HG02759 (cell line): ENCODE data around the gene KIF18B.
A peak's percentile ranks its signal among the peaks of the same experiment; 100 is the strongest.
"Not testable (repeated sequence)": the region's sequence is repeated elsewhere in the genome, so short reads cannot be mapped to it uniquely, and the experiment has no call there.

Experiments used
- ATAC-seq: cut with Tn5 transposase; IDR thresholded peaks from one replicate; pipeline ENCODE4 v1.9.1; 2021; ENCODE audit warnings: mild to moderate bottlenecking, moderate library complexity; ENCODE audit not compliant: unreplicated experiment

The KIF18B gene

DNA sequence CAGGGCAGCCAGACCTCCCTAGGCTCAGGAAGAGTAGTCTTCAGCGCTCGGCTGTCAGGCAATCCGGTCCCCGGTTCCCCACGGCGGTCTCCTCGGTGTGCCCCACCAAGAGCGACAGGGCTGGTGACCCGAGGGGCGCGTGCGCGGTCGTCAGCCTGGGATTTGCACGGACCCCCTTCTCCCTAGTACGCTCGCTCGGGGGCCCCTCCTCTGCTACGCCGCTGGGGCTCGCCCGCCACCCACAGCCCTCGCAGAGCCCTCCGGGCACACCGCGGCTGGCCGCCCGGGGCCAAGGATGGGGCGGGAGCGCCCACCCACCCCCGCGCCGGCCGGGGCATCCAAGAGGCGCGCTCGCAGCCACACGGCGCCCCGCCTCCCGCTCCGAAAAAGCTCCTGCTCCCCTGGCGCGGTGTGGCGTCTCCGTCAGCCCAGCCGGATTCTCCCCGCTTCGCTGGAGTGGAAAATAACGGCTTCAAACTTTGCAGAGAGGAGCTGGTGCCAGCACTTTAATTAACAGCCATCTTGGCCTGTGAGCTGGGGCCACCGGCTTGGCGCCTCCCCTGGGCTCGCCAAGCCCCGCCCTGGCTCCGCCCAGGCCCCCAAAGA lies 22.7 kb upstream of the KIF18B start:
- ATAC-seq, result no peak

DNA sequence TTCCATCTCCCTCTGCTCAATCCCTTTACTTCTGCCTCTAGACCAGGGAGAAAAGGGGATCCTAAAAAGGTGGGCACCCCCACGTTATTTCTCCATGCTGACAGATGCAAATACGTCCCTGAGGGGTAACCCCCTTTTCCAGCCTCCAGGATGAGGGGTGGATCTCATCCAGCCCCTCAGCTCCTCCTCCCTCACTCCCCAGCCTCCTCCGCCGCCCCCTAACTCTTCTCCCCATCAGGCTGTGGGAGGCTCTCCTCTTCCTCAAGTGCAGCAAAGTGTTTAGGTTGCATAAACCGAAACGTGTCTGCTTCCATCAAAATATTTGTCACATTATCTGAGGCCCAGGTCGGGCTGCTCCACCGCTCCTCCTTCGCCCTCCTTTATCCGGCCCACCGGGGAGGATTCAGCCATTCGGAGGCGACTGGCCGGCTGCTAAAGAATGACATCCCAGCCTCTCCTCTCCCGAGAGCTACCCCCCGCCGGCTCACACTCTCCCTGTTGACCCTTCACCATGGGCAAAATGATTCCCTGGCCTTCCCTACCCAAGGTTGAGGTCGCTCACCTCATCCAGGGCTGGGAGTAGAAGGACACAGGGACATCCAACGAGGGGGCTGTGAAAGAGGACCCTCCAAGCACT lies 21.7 kb upstream of the KIF18B start:
- no peak for ATAC-seq

DNA sequence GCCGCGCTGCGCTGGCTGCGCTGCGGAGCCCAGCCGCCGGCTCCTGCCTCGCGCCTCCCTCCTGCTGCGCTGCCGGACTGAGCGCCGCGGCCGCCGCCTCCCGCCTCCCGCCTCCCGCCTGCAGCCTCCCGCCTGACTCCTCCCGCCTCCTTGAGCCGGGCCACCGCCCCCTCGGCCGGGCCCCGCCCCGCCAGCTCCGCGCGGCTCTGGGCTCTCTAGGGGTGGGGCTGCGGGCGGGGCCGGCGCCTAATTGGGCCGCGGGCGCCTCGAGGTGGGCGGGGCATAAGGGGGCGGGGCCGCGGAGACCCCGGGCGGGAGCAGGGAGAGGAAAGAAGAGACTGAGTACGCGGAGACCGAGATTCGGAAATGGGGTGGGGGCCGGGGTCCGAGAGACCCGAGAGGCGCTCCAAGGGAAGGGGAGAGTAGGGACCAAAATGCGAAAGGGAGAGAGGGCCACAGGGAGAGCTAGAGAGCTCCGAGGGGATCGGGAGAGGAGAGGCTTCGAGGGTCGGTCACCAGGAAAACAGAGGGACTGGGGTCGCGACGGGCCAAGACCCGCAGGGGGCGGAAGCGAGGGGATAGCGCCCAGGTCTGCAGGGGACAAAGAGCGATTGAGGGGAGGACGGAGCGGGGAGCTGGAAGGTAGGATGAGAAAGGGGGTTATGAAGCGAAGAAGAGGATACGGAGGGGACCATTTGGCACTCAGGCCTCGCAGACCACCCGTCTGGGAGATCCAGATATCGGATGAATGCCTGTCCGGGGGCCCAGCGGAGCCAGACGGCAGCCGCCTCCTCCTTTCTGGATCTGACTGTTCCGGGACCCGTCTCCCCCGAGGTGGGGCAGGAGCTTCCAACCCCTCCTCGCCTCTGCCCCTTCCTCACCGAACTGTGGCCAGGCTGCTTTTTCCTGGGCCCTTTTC lies 20.9 kb upstream of the KIF18B start, which contains the start of gene C1QL1:
Gene C1QL1, minus strand, starts transcription at position 79 of the 919 bp plus-strand sequence. CDS start 255 bp downstream, outside the sequence.
- ATAC-seq, result peak; percentile 90

DNA sequence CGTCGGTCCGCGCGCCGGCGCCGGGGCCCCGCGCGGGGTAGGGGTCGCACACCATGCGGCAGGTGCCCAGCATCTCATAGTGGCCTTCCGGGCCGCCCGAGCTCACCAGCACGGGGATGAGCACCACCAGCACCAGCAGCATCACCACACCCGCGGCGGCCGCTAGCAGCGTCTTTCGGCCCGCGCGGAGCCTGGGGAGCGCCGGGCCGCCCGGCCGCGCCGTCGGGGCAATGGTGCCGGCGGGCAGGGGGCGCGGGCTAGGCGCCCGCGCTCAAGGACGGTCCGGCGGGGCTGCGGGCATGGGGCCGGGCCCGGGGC lies 20.3 kb upstream of the KIF18B start:
- no peak for ATAC-seq

DNA sequence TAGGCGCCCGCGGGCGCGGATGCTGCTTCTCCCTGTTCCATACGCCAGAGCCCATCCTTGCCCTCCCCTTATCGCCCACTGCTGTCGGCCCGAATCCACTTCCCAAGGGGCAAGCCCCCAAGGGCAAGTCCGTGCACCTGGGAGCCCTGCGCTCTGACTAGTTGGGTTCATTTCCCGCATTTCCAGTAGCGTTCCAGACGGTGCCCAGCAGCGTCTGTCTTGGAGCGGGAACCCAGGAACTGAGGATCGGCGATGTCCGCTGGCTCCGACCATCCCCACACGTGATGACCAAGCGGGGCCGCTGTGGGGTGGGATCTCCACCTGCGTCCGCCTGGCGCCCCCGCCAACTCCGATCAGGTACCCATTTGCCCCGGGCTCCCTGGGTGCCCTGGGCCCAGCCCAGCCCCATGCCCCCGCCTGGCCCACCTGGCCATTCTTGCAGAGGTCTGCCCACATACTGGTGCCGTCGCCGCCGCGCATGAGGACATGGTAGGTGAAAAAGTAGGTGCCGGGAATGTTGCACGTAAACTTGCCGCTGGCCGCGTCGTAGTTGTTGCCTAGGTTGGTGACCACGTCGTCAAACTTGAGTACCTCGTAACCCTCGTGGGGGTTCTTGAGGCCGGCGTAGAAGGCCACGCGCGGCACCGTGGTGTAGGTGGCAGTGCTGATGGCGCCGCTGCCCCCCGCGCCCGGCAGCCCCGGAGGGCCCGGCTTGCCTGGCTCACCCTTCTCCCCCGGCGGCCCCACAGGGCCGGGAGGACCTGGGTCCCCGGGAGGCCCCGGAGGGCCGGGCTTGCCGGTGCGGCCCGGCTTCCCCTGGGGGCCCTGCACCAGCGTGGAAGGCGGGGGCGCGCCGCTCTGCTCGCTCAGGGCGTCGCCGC lies 19.7 kb upstream of the KIF18B start:
- ATAC-seq, result no peak

DNA sequence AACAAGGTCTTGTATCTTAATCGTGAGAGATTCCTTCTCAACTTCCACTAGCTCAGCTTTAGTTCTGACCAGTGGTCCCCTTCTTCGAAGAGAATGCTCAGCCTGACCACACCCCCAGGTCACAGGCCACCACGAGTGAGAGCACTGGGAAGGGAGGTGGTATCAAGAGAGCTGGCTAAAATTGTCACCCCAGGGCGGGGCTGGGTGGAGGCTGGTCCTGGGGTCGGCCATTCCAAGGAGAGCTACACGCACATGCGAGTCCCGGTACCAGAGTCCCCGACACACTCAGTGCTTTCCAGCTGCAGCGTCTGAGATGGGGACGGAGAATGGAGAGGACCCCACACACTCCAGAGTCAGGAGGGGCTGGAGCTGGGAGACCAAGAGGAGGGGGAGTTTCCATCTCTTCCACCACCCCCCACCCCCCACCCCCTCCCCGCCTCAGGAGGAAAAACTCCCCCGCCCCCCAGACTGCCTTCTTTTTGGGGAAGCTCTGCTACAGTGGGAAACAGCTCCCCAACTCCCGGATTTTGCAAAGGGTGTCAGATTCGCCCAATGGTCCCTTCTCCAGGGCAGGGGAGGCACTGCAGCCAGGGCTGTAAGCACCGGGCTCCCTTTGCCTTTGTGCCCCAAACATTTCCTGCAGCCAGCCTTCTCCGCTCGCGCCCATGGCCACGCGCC lies 18.9 kb upstream of the KIF18B start:
- no peak for ATAC-seq

DNA sequence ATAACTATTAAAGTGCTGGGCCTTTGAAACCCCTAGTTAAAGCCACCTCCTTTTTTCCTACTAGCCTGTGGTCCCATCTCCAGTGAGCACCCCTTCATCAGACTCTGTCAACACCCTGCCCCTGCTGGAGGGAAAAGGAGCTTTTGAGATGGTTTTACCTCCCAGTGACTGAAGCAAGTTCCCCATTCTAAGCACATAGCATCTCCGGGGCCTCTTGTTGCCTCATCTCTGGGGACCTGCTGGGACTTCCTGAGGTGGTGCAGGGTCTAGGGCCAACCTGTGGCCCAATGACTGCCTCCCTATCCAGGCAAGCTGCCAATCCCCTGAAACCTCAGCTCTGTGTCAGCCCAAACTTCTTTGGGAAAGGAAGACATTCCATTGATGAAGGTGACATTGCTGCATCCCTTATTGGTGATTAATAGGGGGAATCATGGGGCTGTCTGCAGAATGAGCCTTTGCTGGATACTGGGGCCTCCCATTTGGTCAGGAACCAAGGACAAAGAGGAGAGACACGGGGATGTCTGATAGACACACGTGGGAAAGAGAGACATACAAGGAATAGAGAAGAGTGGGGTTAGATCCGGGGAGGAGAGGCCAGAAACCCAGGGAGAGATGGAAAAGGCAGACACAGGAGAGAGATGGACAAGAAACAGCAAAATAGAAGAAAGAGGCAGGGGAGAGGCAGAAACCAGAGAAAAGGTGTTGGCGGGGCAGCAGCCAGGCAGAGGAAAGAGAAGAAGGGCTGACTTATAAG lies 18.1 kb upstream of the KIF18B start:
- no peak for ATAC-seq

DNA sequence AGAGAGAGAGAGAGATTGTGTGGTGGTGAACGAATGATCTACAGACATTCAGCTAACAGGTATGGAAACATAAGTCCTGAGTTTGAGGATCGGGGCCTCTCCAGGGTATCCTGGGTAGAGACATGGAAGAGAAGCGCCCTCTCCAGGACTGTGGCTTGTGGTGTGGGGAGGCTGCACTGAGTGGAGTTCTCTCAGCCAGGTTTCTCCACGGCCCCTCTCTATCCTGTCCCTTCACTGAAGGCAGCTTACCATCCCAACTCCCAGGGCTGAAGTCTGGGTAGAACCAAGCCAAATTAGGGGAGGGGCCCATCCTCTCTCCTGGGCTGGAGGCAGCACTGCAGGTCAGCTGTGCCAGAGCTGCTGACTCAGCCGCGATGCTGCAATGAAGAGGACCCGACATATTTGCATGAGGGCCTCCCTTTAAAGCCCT lies 14.4 kb upstream of the KIF18B start:
- ATAC-seq, result no peak

DNA sequence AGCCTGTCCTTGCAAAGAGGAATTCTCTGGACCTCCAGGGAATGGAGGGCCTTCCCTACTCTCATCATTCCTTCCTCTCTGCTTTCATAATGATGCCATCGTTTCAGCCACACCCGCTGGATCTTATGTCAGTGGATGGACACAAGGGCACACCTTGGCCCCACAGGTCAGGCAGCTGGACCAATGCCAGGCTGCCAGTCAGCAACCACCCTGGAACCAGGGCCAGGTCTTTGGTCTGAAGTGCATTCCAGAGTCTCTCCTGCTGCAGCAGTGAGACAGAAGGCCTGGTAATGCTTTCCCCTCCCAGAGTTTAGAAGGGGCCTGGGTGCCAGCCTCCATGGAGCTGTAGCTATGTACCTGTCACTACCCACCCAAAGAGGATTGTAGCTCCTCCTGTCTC lies 13.1 kb upstream of the KIF18B start:
- ATAC-seq, result no peak

DNA sequence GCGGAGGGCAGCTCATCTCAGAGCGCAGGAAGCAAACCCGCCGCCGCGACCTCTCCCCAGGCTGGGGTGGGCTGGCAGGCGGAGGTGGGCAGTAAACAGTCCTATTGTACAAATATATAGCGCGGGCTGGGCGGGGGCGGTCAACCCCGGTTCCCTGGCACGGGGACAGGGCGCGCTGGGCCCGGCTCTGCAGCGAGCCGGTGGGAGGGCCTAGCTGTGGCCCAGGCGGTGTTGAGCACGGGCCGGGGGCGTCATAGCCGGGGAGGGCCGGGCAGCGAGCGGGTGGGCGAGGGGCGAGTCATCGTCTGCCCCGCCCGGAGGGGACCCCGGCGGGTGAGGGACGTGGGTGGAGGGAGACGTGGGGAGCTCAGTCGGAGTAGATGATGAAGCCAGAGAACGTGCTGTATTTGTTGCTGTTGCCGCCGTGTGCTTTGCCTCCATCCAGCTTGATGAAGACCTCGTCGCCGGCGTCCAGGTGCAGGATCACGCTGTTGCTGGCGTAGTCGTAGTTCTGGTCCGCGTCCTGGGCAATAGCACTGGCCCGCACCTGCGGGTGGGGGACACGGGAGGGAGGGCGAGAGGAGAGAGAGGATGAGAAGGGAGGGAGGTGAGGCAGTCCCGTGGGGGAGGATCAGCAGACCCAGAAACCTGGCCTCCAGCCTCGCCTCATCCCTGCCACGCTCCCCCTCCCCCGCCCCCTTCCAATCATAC lies 12.4 kb upstream of the KIF18B start:
- no peak for ATAC-seq

DNA sequence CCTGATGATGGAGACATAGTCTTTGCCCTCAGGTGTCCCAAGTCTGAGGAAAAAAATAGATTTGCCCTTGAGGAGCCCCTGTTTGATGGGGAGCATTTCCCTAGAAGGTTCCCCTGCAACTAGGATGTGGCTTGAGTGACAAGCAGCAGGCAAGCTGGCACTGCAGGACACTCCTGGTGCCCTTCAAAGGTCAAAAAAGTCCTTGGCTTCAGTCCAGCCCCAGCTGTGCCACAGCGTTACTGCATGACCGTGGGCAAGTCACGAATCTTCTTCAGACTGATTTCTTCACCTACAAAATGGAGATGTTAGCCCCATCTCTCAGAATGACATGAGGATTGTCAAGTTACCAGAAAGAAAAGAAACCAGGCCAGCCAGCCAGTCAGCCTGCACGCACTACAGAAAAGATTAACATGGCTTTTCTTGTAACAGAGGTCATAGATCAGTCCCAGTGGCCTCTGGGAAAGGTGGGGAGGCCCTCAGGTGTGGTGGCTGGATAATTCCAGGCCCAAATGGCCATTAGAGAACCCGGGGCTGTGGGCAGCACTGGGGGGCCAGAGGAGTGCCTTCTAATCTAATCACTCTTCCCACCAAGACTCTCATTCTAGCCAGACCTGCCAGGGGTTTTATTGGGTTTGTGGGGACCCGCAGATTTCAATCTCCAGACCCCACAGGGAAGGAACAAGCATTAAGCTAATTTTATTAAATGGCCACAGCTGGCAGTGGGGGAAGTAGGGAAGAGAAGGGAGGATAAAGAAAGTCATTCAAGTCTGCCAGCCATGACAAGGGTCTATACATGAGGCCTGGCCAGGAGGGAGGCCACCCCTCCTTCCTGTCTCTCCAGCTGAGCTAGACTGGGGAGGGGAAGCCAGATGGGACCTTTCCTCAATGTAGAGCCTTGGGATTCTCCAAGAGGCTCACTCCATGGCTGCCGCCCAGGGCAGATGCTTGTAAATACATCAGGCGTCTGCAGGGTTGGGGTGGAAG lies 9.7 kb upstream of the KIF18B start:
- ATAC-seq, result no peak

DNA sequence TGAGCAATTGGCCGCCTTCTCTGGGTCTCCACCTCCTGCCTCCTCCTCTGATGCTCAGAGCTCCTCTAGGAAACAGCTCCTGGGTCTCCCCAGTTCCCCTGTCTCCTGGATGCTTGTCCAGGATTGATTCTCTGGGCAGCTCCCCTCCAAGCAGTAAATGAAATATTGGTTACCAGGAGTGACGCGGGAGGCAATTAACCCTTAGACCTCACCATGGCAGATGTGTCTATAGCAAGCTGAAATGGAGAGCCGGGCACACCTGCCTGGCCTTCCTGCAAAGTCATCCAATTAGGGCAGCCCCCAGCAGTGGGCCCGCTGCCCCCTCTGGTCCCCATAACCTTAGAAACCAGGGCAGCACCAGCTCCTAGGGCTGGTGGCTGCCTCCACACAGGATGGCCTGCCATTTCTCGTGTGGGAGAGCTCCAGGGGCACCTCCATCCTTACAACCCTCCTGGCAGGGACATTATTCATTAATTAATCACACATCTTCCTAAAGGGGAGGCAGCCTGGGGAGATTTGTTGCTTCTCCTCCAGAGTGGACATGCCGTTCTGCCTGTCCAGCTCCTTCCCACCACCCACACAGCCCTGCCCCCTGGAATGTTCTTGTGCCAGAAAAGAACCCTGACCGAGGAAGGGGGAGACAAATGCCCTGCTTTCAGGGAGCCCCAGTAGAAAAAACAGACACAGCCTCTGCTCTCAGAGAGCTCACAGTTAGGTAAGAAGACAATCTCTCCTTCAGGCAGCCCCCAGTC lies 8.3 kb upstream of the KIF18B start:
- no peak for ATAC-seq

DNA sequence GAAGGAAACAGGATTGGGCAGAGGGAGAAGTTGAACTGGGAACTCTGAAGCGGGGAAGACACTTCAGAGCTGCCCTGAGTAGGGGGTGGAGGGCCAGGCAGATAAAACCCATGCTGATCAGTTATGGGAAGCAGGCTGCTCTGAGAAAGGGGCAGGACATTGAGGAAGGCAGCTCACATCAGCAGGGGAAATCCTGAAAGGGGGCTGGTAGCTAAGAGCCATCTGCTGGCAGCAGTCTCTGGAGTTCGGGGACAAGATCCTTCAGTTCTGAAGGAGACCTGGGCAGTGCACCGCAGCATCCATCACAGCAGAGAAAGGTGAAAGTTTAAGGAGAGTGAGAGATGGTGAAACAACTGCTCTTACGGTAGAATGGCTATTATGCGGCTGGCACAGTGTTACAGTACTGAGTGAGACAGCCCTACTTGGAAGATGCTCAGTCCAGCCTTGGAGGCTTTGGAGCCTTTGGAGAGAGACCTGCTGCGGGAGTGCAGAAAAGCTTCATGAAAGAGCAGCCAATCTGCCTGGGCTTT lies 5.4 kb upstream of the KIF18B start:
- no peak for ATAC-seq

DNA sequence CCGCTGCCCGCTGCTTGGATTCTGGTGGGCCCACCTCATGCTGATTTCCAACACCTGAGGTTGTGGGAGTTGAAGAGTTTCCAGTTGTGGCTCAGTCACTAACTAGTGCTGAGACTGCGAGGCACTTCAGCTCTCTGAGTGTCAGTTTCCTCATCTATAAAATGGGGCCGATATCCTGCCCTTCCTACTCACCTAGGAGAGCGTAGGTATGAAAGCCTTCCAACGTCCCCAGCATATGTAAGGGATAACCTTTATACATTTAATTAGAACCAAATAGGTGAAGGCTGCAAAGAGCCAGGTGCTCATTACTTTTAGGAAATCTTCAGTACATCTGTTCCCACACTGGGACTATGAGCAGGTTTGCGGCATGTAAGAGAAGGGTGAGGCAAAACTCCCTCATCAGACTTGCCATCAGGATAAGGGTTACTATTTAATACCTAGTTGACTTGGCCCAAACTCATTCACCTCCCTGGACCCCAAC lies 782 bp upstream of the KIF18B start:
- ATAC-seq, result no peak

DNA sequence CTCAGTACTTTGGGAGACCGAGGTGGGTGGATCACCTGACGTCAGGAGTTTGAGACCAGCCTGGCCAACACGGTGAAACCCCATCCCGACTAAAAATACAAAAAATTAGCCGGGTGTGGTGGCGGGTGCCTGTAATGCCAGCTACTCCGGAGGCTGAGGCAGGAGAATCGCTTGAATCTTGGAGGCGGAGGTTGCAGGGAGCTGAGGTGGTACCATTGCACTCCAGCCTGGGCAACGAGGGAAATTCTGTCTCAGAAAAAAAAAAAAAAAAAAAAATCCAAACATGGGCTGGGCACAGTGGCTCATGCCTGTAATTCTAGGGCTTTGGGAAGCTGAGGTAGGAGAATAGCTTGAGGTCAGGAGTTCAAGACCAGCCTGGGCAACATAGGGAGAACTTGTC lies 1.9 kb downstream of the KIF18B start:
- ATAC-seq, result not testable (repeated sequence)

DNA sequence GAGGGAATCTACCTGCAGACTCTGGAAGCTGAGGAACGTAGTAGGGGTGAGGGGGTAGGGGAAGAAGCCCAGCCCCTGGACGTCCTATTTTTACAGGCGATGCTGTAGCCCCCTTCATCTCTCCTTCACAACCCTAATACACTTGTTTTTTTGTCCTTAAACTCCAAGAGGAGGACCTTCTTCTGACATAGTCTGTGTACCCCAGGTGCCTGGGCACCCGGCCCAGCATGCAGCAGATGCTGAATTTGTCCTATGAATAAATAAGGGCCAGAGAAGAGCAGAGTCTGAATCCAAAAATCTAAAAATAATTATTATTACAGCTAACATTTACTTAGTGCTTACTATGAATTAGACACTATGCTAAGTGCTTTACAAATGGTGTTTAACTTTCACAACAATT lies 5.1 kb downstream of the KIF18B start:
- no peak for ATAC-seq
